HG03066 (cell line): ENCODE data around the gene PHEX.

ENCODE experiments used
- ATAC-seq: cut with Tn5 transposase; IDR thresholded peaks from one replicate; pipeline ENCODE4 v1.9.1; 2021; ENCODE audit warnings: low read depth; ENCODE audit not compliant: unreplicated experiment

Gene PHEX

GRCh38 chrX:22039541-22039940, 7.4 kb downstream of the PHEX start:
- ATAC-seq, result no peak

- ATAC-seq, result no peak
Measured at GRCh38 chrX:22040184-22040583, 8.1 kb downstream of the PHEX start.

GRCh38 chrX:22041907-22042530, 9.9 kb downstream of the PHEX start:
- no peak for ATAC-seq

- ATAC-seq, result no peak
Measured at GRCh38 chrX:22043872-22044271, 11.7 kb downstream of the PHEX start.

- ATAC-seq, result no peak
Measured at GRCh38 chrX:22047468-22047867, 15.3 kb downstream of the PHEX start.

- no peak for ATAC-seq
Measured at GRCh38 chrX:22053481-22053880, 21.4 kb downstream of the PHEX start.

GRCh38 chrX:22056235-22056634, 24.1 kb downstream of the PHEX start:
- no peak for ATAC-seq

- no peak for ATAC-seq
Measured at GRCh38 chrX:22057667-22058066, 25.5 kb downstream of the PHEX start.

- ATAC-seq, result no peak
Measured at GRCh38 chrX:22059775-22060174, 27.6 kb downstream of the PHEX start.

GRCh38 chrX:22060415-22061280, 28.5 kb downstream of the PHEX start:
- peak; percentile 64 for ATAC-seq

GRCh38 chrX:22063284-22063683, 31.2 kb downstream of the PHEX start:
- ATAC-seq, result peak; percentile 80

GRCh38 chrX:22069586-22069985, 37.5 kb downstream of the PHEX start:
- ATAC-seq, result no peak

- ATAC-seq, result no peak
Measured at GRCh38 chrX:22073928-22074327, 41.8 kb downstream of the PHEX start.

- ATAC-seq, result no peak
Measured at GRCh38 chrX:22078117-22078516, 46.0 kb downstream of the PHEX start.

- peak; percentile 78 for ATAC-seq
Measured at GRCh38 chrX:22081475-22082092, 49.5 kb downstream of the PHEX start.

- ATAC-seq, result no peak
Measured at GRCh38 chrX:22086003-22086402, 53.9 kb downstream of the PHEX start.

- ATAC-seq, result no peak
Measured at GRCh38 chrX:22087011-22087557, 55.0 kb downstream of the PHEX start.

GRCh38 chrX:22088326-22088725, 56.2 kb downstream of the PHEX start:
- no peak for ATAC-seq

GRCh38 chrX:22090181-22090580, 58.1 kb downstream of the PHEX start:
- no peak for ATAC-seq

- no peak for ATAC-seq
Measured at GRCh38 chrX:22093550-22093949, 61.4 kb downstream of the PHEX start.

- ATAC-seq, result no peak
Measured at GRCh38 chrX:22095286-22095685, 63.2 kb downstream of the PHEX start.
